NCI-H2196 (cell line): ENCODE measurements around the gene PALM3.
A peak's percentile ranks its signal among the peaks of the same experiment; 100 is the strongest.

Experiments used
- DNase-seq: peaks from one replicate; lab custom pipeline; 2025; ENCODE audit not compliant: unreplicated experiment; lab: John Stamatoyannopoulos, UW

PALM3 gene, protein sequence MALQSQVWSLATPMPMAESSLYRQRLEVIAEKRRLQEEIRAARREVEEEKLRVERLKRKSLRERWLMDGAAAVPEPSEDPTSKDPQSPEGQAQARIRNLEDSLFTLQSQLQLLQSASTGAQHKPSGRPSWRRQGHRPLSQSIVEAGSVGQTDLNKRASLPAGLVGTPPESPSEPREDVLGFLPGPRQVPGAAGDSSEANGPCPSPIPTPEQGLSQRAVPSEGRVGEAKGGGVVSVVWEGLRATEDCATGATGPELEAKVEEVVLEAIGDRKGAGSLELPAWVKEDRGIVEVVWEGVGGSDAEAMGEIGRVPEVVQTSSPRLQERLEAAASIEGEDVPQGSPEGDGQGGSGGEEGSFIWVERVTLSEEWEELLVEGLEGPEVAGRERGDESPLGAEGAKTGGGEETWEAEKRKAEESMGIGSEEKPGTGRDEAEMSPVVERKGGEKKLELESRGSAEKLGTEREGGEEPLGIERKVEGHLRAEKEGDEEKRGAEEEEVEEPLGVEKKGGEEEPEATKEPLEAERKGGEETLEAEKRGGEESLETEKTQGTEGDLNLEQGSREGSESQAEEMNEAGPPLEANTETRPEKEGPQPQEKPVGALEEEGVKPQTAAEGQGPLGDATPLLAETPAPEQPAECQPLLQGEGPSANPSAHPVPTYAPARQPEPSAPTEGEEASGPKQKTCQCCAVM

DNA sequence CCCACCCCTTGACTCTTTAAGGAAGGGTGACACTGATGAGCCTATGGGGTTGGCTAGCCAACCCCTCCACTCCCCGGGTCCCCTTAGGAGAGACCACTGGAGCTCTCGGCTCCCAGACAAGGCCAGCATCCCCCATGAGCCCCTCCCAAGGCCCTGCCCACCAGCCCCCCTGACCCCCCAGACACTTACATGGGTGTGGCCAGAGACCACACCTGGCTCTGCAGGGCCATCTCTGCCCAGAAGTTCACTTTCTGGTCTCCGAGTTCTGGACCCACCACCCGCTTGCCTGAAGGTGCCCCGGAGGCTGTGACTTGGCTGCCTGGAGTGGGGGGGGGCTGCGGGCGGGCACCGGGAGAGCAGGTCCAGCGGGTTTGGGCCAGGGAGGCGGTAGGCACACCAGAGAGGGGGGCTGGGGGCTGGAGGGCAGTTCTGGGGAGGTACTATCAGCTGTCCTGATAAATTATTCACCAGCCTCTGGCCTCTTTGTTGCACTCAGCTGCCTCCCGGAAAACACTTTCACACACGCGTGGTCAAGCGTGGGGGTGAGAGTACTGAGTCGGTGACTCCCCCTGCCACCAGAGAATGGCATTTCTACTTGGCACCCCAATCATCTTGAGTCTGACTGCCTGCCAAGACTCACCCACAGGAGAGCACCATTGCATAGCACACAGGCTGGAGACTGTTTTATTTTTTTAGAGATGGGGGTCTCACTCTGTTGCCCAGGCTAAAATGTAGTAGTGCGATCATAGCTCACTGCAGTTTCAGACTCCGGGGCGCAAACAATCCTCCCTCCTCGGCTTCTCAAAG, at the start of gene PALM3:
Gene PALM3, minus strand, starts transcription at position 326 of the 807 bp plus-strand sequence. Its CDS starts 96 bp downstream, at position 230.
- DNase-seq, result no peak

DNA sequence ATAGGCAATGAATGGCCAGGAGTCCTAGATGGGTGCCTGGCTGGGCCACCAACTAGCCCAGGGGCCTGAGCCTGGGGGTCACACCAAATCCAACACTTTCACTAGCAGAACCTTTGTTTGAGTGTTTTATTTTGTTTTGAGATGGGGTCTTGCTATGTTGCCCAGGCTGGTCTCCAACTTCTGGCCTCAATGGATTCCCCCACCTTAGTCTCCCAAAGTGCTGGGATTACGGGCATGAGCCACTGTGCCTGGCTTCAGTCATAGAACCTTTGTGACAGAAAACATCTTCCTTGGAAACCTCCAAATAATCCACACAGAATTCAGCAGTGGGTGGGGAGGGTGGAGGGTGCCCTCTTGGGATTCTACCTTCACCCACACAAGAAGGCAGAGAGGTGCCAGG, 49.6 kb upstream of the PALM3 start:
- no peak for DNase-seq

DNA sequence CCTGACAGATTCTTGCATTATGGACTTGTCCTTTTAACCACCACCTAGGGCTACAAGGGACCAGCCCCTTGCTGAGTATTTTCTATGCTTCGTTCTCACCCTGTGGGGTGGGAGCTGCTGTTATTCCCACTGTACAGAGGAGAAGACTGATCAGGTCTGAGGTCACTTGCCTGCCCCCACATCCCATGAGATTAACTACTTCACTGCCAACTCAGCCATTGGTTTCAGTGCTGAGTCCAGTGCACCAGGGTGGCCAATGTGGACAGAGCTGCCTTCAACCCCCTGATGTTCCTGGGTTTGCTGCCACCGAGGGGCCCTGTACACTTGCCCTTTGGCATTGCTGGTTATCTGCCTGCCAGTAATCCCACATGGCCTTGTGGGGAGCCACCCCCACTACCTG, 48.8 kb upstream of the PALM3 start:
- no peak for DNase-seq

DNA sequence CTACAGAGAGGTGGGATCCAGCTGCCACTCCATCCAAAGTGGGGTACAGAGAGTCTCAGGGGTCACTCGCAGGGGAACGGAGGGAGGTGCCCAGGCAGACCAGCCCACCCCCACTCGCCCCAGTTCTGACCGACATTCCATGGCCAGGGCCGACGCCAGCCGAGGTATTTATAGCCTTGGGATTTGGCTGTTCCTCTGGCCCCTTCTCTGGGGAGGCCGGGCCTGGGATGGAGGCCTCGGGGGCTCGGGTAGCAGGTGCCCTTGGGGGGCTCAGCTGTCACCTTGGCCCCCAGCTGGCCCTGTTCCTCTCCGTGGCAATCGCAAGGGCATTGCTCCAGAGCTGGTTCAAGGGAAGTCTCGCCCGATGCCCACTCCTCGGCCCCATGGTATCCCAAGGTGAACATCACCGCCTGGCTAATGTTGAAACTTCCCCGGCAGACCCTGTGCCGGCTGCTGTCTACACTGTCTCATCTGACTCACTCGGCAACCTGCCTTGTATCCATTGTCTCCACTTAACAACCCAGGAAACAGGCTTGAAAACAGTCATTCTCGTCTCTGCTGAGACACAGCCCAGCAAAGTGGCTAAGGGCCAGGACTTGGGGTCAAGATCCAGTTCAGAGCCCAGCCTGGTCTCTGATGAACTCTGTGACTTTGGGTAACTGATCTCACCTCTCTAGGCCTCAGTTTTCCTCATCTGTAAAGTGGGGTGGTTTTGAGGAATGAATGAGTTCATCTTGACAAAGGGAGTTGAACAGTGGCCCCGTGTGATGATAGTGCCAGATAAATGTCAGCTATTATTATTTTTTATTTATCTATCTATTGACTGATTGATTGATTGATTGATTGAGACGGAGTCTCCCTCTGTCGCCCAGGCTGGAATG, 45.9 kb upstream of the PALM3 start:
- DNase-seq, result no peak

DNA sequence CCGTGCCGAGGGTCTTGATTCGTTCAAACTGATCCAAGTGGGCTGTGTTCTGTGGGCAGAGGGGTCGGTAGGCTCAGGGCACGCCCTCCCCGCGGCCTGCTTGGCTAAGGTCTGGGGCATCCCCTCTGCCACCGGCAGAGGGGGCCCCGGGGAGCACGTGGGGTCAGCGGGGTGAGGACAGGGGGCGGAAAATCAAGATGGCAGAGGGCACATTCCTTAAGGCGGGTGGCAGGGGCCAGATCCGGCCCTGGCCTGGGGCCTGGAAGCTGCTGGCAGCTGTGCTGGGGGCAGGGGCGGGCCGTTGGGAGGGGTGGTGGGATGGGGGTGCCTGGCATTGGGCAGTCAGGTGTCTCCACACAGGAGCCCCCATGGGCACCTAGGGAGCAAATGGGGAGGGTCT, 45.0 kb upstream of the PALM3 start:
- DNase-seq, result no peak

DNA sequence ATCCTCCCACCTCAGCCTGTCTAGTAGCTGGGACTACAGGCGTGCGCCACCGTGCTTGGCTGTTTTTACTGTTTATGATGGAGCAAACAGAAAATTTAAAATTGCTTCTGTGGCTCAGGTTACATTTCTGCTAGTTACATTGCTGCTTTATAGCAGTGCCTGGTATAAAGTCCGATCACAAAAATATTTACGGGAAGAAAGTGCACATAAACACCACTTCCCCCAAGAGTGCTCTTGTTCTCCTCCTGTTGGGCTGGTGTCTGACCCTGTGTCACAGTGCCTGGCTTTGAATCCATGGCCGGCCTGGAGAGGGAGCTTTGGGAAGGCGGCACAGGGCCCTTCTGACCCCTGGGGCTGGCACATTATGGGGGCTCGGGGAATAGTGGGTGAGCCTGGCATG, 43.8 kb upstream of the PALM3 start:
- DNase-seq, result no peak

DNA sequence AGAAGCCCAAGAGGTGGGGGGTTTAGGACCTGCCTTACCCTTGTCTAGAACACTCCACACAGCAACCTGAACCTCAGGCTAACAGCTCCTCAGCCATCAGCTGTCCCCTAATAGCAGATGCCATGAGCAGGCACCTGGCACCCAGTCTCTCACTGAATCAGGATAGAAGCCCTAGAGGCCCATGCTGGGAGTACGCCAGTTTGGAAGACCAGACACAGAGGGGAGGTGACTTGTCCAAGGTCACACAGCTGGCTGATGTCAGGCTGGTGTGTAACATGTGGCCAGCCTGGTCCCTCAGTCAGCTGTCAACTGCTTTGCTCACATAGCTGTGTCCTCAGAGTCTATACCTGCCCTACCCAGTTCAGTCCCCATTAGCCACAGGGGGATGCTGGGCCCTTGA, 41.4 kb upstream of the PALM3 start:
- DNase-seq, result no peak

DNA sequence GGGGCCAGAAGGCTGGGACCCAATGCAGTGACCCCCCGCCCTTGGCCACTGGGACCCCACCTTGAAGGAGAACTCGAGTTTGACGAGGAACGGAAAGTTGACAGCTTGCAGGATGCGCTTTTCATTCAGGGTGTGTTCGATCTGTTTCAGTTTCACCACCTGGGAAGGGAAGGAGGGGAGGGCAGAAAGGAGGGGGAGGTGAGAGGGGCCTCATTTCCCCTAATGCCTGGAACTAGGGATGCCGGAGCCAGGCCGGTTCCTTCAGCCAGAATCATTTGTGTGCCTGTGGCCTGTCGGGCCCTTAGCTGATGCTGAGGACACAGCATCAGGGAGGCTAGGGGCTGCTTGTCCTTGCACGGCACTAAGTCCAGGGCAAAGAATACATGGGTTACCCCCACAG, 40.9 kb upstream of the PALM3 start:
- DNase-seq, result no peak

DNA sequence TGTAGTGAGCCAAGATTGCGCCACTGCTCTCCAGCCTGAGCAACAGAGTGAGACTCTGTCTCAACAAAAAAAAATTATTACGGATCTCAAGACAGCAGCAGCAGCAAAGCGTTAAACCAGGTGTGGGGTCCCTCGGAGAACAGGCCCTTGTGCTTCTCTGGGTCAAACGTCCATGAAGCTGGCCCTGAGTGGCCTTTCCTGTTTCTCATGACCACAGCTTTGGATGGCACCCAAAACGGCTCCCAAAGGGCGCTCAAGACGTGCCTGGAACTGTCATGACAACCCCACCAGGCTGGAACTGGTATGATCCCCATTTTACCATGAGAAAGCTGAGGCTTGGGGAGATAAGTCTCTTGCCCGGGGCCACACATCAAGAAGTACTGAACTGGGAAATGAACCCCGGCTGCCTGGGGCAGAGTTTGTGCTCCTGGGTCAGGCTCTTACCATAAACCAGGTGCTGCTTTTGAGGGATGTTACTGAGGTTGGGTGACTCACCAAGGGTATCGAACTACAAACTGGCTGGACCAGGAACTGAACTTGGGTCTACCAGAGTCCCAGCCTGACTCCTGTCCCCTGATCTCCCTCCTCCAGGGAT, 40.3 kb upstream of the PALM3 start:
- DNase-seq, result no peak

DNA sequence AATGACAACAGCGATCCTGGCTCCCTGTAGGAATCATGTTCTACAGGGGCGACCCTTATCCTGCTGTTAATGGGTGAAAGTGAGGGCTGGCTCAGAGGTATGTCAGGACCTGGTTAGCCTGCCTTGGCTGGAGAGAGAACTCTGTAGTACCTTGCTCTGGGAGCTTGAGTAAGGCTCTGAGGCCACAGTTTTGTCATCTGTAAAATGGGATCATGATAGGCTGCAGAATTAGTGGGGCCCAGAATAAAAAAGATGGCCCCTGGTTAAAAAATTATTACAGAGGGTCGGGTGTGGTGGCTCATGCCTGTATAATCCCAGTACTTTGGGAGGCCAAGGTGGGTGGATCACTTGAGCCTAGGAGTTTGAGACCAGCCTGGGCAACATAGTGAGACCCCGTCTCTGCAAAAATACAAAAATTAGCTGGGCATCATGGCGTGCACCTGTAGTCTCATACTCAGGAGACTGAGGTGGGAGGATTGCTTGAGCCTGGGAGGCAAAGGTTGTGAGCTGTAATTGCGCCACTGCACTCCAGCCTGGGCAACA, 39.2 kb upstream of the PALM3 start:
- DNase-seq, result no peak

DNA sequence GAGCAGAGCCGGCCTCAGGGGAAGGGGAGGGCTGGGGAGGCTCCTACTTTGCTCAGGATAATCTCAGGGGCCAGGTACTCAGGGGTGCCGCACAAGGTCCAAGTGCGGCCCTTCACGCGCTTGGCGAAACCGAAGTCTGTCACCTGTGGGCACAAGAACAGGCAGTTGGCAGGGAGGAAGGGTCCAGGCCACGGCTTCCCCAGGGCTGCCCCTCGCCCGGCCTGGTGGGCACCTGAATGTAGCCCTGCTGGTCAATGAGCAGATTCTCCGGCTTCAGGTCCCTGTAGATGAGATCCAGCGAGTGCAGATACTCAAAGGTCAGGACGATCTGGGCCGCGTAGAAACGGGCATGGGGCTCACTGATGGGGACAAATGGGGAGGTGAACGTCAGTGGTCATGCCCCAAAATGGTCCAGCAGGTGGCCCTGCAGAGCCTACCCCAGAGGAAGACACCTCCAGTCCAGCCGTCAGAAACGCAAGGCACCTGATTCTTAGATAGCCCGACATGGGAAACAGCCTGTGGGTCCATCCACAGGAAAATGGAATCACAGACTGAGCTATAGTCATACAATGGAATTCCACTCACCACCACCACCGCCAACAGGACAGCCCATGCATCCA, 35.8 kb upstream of the PALM3 start:
- no peak for DNase-seq

DNA sequence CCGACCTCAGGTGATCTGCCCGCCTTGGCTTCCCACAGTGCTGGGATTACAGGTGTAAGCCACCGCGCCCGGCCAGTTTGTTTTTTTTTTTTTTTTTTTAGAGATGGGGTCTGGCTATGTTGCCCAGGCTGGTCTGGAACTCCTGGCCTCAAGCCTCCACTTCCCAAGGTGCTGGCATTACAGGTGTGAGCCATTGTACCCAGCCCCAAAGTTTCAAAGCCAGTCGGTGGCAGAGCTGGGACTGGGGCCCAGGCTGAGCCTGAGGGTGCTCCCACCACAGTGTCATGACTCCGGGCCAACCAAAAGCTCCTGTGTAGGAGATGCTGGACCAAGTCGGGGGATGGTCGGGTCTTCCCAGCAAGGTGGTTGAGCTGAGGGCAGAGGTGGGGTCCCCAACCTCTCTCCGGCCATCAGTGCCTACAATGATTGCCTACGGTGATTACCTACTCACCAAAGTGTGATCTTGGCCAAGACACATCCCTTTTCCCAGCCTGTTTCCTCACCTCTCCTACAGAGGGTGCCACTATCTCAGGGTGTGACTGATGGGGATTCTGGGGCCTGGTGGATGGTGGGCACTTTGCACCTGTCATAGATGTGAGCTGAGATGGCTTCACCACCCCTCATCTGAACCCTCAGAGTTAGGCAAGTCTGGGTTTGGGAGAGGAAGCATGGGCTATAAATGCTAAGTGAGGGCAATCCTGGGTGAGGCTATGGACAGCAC, 34.6 kb upstream of the PALM3 start:
- DNase-seq, result no peak

DNA sequence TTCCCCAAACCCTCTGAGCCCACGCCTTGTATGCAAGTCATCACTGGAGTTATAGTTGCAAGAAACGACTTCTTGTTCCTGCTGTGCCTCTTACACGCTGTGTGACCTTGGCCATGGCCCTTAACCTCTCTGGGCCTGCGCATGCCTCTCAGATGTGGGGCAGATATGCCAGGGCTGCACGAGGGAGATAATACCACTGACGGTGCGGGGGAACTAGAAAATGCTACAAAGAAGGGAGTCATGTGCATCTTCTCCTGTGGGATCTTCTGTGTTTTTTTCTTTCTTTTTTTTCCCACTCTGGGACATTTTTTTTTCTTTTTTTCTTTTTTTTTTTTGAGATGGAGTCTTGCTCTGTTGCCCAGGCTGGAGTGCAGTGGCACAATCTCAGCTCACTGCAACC, 33.0 kb upstream of the PALM3 start:
- DNase-seq, result no peak

DNA sequence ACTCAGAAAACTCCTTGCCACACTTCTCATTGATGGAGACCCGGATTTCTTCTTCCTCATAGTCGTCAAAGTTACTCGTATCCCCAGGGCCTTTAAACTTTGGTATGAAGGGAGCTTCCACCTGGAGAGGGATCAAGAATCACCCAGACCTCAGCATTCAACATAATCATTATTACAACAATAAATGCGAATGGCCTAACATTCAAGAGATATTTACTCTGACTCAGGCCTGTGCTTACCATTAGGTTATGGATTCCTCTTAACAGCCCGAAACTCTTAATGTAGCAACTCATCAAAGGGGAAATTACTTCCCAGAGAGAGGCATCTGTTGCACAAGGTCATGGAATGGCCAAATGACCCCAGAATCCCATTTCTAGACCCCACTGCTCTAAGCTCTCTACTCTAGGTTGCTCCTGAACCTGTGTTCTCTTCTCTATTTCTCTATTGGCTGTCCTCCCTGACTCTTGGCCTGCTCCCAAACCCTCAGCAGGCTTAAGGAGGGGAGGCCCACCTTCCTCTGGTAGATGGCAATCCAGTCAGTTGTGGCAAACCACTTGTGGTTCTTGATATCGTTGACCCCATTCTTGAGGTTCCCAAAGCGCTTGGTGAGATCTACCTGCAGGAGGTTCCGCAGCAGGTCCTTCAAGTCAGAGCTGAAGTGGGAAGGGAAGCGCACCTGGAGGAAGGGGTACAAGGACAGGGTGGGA, 31.4 kb upstream of the PALM3 start:
- DNase-seq, result no peak

DNA sequence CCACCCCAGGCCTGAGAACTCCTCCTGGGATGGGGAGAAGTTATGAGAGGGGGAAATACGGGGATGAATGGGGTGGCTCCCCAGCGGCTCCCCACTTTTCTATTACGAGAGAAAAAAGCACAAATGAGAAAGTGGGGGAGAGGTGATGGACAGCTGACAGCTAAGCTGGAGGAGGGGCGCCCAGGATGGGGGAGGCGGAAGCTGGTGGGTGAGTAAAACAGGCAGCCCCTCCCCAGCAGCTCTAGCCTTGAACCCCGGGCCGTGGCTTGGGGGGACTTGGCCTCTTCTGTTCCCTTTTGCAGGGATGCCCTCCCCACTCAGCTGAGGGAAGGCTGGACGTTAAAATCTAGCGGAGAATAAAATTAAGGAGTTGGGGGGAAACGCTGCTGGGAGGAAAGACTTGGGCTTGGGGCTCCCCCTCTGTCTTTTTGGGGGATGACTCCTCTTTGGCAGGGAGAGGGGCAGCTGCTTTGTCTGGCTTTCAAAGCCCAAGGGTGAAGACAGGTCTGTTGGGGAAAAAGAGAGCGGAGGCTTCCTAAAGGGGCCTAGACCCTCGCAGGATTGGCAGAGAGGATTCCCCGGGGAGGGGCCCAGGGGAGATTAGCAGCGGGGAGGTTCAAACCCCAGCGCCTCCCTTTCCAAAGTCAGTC, 30.1 kb upstream of the PALM3 start:
- no peak for DNase-seq

DNA sequence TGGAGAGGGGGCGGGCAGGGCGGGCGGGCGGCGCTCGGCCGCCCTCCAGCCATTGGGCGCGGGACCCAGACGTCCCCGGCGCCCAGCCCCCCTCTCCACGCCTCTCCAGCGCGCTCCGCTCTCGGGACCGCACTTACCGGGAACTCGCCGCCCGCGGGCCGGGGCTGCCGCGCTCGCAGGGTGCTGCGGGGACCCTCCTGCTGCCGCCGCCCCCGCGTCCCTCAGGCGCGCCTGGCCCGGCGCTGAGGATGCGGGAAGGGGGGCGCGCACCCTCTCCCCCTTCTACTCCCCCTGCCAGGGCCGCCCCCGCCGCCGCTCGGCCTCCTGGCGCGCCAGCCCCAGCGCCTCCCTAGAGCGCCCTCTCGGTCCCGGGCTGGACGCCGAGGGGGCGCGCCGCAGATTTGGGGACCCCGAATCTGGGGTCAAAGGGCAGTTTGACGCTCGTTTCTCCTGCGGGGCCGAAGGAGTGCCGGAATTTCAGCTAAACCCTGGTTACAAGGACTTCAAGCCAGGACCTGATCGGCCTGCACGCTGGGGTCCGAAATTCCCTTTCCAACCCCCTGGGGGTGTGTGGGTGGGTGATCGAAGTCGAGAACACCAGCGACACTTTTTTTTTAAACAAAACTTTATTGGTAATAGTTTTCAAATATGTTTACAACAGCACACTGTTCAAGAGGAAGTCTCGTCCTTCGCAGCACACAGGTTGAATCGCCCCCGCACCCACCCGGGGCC, 29.4 kb upstream of the PALM3 start:
- peak; percentile 92 for DNase-seq

DNA sequence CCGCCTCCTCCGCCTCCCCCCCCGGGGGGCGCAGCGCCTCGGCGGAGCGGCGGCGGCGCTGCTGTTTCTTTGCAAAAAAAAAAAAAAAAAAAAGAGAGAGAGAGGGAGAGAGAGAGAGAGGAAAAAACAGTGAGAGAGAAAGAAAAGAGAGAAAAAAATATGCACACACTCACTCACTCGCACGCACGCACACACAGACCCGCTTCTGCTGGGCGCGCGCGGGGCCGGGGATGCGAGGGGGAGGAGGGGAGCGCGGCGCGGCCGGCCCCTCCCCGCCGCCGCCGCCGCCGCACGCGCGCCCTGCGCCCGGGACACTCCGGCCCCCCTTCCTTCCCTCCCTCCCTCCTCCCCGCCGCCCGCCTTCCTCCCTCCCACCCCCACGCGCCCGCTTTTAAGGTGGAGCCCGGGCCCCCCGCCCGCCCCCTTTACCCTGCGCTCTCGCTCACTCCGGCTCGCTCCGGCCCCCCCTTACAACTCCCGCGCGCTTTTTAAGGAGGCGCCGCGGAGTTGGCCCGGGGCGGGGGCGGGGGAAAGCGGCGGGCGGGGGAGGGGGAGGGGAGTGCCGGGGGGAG, 28.7 kb upstream of the PALM3 start, which contains the start of gene SAMD1:
Gene SAMD1, minus strand, starts transcription at position 243 of the 572 bp plus-strand sequence.
- DNase-seq, result peak; percentile 92
